Parathyroid adenoma (tissue), 2 donors: ENCODE measurements around the gene ARMC9.

Source experiments
- H2AFZ ChIP-seq: fragments of 300-600 bp; sonication (generic); one replicate; pipeline ENCODE4 v1.7.0; 2017; ENCODE audit warnings: antibody characterized with exemption, mild to moderate bottlenecking
- H3K27ac ChIP-seq: fragments of 300-600 bp; sonication (generic); one replicate; pipeline ENCODE4 v1.7.0; 2017
- H3K27me3 ChIP-seq: fragments of 300-600 bp; sonication (generic); one replicate; pipeline ENCODE4 v1.7.0; 2017; ENCODE audit warnings: low read length; ENCODE audit not compliant: control insufficient read depth, insufficient read depth
- H3K36me3 ChIP-seq: fragments of 300-600 bp; sonication (generic); one replicate; pipeline ENCODE4 v1.7.0; 2017; ENCODE audit warnings: low read length; ENCODE audit not compliant: control insufficient read depth, insufficient read depth
- H3K4me1 ChIP-seq: fragments of 300-600 bp; sonication (generic); one replicate; pipeline ENCODE4 v1.7.0; 2017; ENCODE audit warnings: control low read depth
- H3K4me2 ChIP-seq: fragments of 300-600 bp; sonication (generic); one replicate; pipeline ENCODE4 v1.7.0; 2017; ENCODE audit warnings: low read length
- H3K4me3 ChIP-seq: fragments of 300-600 bp; sonication (generic); one replicate; pipeline ENCODE4 v1.7.0; 2017; ENCODE audit warnings: low read depth, low read length
- H3K79me2 ChIP-seq: fragments of 300-600 bp; sonication (generic); one replicate; pipeline ENCODE4 v1.7.0; 2017; ENCODE audit warnings: control low read depth
- H3K9ac ChIP-seq: fragments of 300-600 bp; sonication (generic); one replicate; pipeline ENCODE4 v1.7.0; 2017; ENCODE audit warnings: mild to moderate bottlenecking
- H3K9me3 ChIP-seq: fragments of 300-600 bp; sonication (generic); one replicate; pipeline ENCODE4 v1.7.0; 2017; ENCODE audit warnings: low read length; ENCODE audit not compliant: control insufficient read depth
- CTCF ChIP-seq: fragments of 300-600 bp; sonication (generic); IDR thresholded peaks from one replicate; pipeline ENCODE4 v1.7.0; 2017; ENCODE audit warnings: antibody characterized with exemption, mild to moderate bottlenecking
- donor health status: primary hyperparathyroidism.

Gene ARMC9

GRCh38 chr2:231167745-231168459 is 30.5 kb upstream of the ARMC9 start:
- no peak for TF ChIP-seq CTCF
- Histone ChIP-seq H3K27ac (no peak overlapping the region), H3K27me3 (no peaks in the 10 kb centered on the region), H3K36me3 (peaks cover 2% of the 10 kb centered on the region), H3K4me1 (no peaks in the 10 kb centered on the region), H3K9ac (no peak overlapping the region), H3K4me3 (no peak overlapping the region), H2AFZ (no peak overlapping the region), H3K79me2 (no peaks in the 10 kb centered on the region), H3K9me3 (no peaks in the 10 kb centered on the region), H3K4me2 (no peak overlapping the region)

GRCh38 chr2:231168460-231169139 is 29.8 kb upstream of the ARMC9 start:
- Histone ChIP-seq H3K9ac (no peak overlapping the region), H3K27ac (no peak overlapping the region), H3K79me2 (no peaks in the 10 kb centered on the region), H3K27me3 (no peaks in the 10 kb centered on the region), H3K36me3 (peaks cover 2% of the 10 kb centered on the region), H3K4me1 (no peaks in the 10 kb centered on the region), H3K4me2 (no peak overlapping the region), H3K4me3 (no peak overlapping the region), H3K9me3 (no peaks in the 10 kb centered on the region), H2AFZ (no peak overlapping the region)
- no peak for TF ChIP-seq CTCF

GRCh38 chr2:231169488-231169887 is 28.9 kb upstream of the ARMC9 start:
- no peak overlapping the region for H3K4me3 ChIP-seq
- no peak overlapping the region for H3K27ac ChIP-seq
- no peaks in the 10 kb centered on the region for H3K4me1 ChIP-seq
- no peak overlapping the region for H3K4me2 ChIP-seq
- TF ChIP-seq CTCF: no peak
- peaks cover 2% of the 10 kb centered on the region for H3K36me3 ChIP-seq
- no peaks in the 10 kb centered on the region for H3K27me3 ChIP-seq
- H3K9ac ChIP-seq: no peak overlapping the region
- H3K79me2 ChIP-seq: no peaks in the 10 kb centered on the region
- no peak overlapping the region for H2AFZ ChIP-seq
- no peaks in the 10 kb centered on the region for H3K9me3 ChIP-seq

- Histone ChIP-seq H3K4me1 (no peaks in the 10 kb centered on the region), H3K36me3 (peaks cover 2% of the 10 kb centered on the region), H3K27me3 (no peaks in the 10 kb centered on the region), H3K9me3 (no peaks in the 10 kb centered on the region), H3K4me2 (no peak overlapping the region), H3K79me2 (no peaks in the 10 kb centered on the region), H3K9ac (no peak overlapping the region), H3K4me3 (no peak overlapping the region), H3K27ac (no peak overlapping the region), H2AFZ (no peak overlapping the region)
- no peak for TF ChIP-seq CTCF
These were observed 28.4 kb upstream of the ARMC9 start for GRCh38 chr2:231170055-231170454.
